Endothelial cell of hepatic sinusoid (primary cell): Measurements from ENCODE around the gene GDPD4.

ENCODE experiments used
- in situ Hi-C: cut with HindIII; loops from 2 replicates; pipeline ENCODE4 v1.10.0; 2017; ENCODE audit warnings: low sequenced_read_pairs

GDPD4 gene

DNA sequence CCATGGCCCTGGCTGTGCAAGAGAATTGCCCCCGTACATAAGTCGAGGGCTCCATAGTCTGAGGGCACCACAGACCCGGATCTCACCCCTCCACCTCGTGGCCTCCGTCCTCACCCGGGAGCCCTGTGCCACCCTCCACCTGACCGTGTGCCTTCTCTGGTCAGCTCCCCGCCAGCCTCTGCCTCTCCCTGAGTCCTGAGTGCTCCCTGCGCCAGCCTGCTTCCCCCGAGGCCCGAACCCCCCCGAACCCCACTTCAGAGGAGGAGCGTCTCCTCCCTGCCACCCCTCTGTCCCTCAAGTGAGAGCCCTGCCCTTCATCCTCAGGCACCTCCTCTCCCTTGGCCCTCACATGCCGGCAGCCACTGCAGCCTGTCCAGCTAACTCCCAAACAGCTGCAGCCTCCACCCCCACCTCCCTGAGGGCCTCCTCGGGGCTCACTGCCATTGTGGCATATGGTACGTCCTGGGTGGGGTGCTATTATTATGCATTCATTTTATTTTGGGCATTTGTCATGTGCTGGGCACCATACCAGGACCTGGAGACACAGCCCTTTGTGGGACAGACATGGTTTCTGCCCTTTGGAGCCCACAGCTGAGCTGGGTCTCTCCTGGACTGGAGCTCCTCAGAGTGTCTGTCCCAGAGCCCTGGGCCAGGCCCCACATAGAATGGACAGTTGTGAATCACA, 106.3 kb downstream of the GDPD4 start:
- in situ Hi-C loops: no loop called here

DNA sequence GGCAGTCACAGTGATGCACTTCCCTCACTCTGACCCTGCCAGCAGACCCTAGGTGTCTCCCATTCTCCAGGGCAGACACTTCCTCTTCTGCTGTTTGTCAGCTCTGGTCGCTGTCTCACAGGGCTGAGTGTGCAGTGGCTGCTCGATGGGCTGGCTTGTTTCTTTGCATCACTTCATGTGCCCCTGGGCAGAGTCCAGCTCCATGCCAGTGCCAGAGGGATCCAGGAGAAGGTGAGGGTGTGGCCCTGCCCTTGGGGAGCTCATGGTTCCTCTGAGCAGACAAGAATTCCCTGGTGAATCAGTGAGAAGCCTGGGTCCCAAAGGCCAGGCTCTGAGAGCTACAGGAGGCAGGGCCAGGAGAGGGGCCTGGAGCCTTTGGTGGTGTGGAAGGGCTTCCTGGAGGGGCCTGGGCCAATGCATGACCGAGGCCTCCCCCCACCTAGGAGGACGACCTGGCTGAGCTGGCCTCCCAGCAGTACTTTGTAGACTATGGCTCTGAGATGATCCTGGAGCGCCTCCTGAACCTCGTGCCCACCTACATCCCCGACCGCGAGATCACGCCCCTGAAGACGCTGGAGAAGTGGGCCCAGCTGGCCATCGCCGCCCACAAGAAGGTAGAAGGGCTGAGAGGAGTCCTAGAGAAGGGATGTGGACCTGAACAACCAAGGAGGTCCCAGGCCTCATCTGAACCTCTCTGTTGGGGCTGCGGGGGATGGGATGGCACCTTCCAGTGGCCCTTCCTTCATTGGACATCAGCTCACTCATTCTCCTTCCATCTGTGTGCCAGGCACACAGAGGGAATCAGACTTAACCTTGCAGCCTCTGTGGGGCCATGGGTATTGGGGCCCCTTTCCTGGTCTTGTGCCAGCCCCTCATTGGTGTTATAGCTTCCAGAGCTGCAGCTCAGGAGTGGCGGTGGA, 107.3 kb downstream of the GDPD4 start:
- in situ Hi-C loops: no loop called here

DNA sequence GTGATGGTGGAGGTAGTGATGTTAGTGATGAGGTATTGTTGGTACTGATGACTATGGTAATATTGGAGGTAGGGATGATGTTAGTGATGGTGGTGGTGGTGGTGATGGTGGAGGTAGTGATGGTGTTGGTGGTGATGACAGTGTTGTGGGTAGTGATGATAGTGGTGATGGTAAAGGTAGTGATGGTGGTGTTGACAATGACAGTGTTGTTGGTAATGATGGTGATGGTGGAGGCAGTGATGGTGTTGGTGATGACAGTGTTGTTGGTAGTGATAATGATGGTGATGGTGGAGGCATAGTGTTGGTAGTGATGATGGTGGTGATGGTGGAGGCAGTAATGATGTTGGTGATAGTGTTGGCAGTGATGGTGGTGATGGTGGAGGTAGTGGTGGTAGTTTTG, 108.3 kb downstream of the GDPD4 start:
- in situ Hi-C loops: no loop called here

DNA sequence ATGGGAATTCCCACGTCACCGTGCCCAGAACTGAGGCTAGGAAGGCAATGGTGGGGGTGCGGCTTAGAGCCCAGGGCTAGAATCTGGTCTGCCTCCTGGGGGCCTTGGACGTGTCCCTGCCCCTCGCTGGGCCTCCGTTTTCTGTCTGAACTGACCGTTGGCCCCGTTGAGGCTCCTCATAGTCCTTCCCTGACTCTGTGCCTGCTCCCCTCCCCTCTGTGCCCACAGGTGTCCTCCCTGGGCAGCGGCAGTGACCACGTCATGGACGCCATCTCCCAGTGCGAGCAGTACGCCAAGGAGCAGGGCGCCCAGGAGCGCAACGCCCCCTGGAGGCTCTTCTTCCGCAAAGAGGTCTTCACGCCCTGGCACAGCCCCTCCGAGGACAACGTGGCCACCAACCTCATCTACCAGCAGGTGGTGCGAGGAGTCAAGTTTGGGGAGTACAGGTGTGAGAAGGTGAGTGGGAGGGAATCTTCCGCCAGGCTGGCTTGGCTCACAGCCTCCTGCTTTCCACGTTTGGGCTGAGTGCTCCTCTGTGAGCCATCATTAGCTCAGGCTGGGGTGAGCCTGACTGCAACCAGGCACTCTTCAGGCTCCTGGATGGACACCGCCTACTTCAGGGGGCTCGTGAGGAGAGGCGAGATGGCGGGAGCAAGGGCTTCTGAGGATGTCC, 109.5 kb downstream of the GDPD4 start:
- in situ Hi-C loops: no loop called here

DNA sequence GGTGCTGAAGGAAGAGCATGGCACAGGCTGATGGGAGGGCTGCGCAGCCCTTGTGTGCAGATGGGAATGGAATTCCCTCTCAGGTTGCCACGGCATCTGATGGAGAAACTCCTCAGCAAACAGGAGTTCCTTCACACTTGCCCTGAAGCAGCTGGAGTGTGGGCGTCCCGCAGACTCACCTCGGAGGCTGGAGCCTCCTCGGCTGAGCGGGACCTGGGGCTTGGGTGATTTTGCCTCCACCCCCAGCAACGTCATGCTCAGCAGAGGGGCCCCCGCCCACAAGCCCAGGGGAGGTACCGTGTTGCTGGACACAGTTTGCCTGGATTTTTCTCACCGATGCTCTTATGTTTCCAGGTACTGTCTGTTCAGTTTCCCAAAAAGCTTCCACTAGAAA, 110.1 kb downstream of the GDPD4 start:
- in situ Hi-C loops: no loop called here

DNA sequence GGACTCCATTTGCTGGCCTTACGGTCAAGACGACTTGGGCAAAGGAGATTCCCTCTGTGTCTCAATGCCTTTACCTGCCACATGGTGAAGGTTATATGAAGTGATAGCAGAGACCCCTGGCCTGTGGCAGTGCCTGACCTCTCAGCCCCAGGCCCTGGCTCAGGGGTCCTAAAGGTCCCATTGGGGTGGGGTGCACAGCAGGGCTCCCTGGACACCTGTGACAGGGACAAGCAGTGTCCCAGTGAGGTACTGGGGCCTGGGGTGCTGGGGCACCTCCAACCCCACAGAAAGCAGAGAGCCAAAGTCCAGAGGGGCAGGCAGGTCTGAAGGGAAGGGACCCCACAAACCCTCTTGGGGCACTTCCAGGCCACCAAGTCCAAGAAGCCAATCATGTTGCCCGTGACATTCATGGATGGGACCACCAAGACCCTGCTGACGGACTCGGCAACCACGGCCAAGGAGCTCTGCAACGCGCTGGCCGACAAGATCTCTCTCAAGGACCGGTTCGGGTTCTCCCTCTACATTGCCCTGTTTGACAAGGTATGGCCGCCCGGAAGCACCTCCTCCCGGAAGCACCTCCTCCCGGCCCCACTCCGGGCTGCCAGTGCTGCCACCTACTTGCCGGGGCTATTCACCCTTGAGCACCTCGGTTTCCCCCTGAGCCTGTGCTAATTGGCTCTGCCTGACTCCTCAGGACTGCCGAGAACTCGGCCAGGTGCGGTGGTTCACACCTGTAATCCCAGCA, 111.0 kb downstream of the GDPD4 start:
- in situ Hi-C loops: no loop called here

DNA sequence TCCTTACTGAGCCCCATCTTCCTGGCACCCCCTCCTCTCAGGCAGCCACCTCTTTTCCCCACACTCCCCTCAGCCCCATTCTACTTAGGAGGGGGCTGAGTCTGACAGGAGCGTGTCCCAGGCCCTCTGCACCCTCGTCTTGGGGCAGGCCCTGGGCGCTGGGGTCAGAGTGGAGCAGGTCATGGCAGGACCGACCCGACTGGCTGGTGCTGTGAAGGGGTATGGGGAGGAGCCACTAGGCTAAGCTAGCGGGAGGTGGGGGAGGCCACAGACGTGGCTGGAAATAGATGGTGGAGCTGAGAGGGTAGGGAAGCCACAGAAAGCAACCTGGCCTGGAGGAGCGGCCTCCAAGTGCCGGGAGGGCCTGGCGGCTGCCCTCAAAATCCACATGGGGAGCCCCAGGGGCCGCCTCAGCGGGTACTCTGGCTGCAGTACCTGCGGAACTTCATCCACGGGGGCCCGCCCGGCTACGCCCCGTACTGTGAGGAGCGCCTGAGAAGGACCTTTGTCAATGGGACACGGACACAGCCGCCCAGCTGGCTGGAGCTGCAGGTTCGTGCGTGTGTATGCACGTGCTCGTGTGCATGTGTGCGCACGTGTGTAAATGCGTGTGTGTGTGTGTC, 111.8 kb downstream of the GDPD4 start:
- in situ Hi-C loops: no loop called here

DNA sequence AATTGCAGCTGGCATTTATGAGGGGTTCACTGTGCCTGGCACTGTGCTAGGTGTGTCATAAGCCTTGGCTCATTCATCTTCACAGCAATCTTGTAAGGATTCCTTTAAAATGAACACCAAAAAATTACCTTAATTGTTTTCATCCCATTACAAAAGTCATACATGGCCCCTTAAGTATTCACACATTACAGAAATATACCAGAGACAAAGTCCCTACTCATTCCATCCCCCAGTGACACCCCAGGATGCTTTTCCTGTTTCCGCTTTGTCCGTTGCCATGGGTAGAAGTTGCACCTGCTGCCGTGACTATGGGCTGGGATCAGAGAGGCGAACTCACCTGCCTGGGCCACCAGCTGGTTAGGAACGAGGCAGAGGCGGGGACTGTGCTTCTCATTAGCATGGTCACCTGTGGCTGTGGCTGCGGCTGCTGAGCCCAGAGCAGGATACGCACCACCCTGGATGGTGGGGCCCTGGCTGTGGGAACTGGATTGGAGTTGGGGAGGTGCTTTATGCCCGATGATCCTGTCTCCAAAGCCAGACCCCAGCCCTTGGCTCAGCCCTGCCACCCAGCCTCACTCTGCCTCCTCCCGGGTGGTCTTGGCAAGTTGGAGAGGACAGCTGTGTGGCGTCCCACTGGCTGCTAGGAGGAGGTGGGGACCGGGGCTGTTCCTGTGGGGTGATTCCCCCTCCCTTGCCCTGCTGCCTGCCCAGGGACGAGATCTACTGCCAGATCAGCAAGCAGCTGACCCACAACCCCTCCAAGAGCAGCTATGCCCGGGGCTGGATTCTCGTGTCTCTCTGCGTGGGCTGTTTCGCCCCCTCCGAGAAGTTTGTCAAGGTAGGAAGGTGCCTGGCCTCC, 112.6 kb downstream of the GDPD4 start:
- in situ Hi-C loops: no loop called here

DNA sequence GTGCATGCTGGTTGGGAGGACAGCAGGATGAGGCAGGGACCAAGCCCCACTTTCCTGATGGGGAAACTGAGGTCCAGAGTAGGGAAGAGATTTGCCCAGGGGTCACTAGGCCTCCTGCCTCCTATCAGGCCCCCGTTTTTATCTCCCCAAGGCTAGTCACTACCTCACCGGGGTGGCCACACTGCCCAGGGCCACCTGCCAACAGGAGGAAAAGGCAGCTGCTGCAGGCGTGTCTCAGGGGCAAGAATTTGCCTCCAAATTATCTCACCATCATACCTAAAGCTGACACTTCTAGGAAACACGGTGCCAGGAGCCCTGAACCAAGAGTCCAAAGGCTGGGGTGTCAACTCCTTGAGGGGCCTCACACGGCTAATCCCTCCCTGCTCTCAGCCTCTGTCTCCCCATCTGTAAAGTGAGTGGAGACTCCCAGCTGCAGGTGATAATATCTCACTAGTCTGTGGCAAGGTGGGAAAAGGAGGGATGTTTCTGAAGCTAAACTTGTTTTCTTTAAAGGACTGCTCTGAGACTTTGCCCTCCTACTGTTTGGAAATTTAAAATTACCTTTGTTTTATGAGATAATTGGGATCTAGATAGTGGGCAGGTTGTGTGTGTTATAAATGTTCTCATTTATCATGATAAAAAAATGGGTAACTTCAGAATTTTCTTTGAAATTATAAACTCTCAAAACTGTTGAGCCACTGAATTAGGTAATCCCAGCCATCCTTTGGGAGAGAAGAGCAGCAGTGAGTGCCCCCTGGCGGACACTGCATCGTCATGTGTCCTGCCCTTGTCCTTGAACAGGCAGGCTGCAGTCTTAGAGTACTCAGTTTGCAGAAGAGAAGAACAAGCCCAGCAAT, 113.5 kb downstream of the GDPD4 start:
- in situ Hi-C loops: no loop called here

DNA sequence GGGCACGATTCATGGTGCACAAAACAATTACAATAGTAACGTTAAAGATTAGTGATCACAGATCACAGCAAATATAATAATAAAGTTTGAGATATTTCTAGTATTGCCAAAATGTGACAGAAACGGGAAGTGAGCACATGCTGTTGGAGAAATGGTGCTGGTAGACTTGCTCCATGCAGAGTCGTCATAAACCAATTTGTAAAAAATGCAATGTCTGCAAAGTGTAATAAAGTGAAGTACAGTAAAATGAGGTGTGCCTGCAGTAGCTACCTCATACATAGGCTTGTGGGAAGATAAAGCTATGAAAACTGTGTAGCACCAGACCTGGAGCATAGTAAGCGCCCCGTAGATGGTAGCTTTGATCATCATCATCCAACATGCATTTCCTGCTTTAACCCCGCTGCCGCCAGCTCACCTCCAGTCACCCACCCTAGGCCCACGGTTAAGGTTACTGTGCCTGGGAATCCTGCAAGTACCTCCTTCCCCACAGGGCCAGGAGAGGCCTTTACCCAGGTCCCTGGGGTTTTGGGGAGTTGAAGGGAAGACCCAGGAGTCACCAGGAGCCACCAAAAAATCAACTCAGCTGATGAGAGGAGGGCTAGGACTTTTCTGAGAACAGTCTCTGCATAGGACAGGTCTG, 114.3 kb downstream of the GDPD4 start:
- in situ Hi-C loops: no loop called here

DNA sequence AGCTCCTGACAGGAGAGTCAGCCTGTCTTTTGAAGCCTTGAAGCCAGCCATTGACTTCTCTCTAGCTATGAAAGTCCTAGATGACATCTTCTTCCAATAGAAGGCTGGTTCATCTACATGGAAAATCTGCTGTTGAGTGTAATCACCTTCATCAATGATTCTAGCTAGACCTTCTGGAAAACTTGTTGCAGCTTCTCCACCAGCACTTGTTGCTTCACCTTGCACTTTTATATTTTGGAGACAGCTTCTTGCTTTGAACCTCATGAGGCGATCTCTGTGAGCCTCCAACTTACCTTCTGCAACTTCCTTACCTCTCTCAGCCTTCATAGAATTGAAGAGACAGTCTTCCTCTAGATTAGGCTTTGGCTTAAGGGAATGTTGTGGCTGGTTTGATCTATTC, 115.2 kb downstream of the GDPD4 start:
- in situ Hi-C loops: no loop called here

DNA sequence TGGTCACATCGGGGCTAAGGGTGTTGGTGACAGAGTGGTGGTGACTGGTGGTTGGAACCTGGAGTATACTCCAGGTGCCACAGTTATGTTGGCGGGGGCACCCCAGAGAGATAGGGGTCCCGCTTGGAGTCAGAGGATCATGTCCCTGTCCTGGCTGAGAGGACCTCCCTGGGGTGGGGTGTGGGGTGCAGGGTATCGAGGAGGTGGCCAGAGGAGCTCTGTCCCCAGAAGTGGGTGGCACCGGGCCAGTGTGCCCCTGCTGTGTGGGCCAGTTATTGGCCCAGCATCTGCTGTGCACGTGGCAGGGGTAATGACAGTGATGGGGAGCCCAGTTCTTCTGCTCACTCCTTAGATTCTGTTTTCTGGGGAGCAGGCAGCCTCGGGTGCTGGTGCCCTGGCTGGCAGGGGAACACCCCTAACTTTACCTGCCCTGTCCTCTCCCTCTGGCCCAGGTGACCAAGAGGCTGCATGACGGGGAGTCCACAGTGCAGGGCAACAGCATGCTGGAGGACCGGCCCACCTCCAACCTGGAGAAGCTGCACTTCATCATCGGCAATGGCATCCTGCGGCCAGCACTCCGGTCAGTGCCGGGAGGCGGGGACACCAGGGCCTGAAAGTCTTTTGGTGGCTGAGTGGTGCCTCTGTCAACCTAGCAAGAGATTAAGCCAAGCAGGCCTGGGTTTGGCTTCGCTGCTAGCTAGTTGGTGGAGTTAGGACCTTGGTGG, 117.2 kb downstream of the GDPD4 start:
- in situ Hi-C loops: no loop called here

DNA sequence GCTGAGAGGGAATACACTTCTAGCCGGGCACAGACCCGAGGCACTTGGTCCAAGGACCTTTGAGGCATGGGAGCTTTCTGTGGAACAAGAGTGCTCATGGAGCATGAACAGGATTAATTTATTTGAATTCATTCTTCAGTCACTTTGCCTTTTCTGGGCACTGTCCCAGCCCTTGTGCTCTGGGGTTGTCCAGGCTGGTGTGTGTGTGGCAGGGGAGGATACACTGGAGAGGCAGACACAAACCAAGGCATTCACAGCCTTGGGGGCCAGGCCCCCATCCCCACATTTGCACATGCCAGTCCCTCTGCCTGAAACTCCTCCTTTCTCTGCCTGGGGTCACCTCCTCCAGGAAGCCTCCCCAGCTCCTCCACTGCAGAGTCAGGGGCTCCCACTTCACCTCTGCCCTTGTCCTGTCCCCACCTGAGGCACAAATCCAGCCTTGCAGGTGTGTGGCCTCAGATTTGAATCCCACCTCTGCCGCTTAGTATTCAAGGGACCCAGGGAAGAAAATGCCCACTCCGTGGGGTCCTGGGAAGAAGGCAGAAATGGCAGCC, 118.0 kb downstream of the GDPD4 start:
- in situ Hi-C loops: no loop called here

DNA sequence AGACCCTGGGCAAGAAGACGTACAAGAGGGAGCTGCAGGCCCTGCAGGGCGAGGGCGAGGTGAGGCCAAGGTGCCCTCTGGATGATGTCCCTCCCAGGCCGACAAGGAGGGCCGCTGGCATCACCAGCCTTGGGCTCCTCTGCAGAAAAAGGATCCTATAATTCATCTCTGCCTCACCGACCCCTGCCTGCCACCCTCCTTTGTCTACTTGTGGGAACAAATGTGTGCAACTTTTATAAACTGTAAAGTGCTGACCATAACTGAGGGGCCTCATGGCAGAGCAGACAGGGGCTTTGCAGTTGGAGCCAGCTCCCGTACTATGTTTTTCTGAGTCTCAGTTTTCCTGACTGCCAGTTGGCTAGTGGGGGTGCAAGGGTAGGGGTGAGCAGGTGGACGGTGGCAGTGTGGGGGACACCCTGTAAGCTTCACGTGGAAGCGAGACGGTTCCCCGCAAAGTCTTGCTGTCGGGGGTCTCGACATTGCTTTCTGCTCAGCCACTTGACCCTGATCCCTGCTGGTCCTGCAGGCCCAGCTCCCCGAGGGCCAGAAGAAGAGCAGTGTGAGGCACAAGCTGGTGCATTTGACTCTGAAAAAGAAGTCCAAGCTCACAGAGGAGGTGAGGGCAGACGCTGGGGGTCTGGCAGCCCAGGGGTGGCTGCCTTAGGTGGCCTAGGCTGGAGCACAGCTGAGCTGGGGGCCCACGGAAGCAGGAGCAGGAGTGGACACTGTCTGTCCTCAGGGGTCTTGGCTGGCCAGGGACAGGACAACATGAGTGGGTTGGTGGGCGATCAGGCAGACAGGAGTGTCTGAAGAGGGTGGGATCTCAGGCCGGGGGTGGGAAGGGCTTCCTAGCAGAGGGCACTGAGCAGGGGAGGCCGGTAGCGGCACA, 118.7 kb downstream of the GDPD4 start:
- in situ Hi-C loops: no loop called here

DNA sequence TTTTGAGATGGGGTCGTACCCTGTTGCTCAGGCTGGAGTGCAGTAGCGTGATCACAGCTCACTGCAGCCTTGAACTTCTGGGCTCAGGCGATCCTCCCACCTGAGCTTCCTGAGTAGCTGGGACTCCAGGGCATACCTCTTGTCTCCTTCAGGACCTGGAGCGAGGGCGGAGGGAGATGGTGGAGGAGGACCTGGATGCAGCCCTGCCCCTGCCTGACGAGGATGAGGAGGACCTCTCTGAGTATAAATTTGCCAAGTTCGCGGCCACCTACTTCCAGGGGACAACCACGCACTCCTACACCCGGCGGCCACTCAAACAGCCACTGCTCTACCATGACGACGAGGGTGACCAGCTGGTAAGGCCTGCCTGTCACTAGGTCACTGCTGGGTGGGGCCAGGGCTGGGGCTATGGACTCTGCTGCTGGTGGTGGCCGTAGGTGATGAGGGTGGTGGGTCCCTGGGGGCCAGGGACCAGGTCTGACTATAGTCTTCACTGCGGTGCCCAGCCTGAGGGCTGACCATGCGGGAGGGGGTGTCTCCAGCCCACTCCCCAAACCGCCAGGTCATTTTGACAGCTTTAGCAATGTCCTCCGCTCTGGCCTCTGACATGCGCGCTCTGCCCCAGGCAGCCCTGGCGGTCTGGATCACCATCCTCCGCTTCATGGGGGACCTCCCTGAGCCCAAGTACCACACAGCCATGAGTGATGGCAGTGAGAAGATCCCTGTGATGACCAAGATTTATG, 119.5 kb downstream of the GDPD4 start:
- in situ Hi-C loops: no loop called here

DNA sequence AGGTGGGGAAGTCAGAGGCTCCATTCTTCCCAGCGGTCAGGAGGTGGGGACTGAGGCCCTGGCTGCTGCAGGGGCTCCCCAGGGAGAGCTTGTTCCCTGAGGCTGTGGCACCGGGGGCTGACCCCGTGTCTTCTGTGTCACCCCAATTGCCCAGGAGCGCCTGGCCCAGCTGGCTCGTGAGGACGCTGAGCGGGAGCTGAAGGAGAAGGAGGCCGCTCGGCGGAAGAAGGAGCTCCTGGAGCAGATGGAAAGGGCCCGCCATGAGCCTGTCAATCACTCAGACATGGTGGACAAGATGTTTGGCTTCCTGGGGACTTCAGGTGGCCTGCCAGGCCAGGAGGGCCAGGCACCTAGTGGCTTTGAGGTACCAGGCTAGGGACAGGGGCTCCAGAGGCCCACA, 120.3 kb downstream of the GDPD4 start:
- in situ Hi-C loops: no loop called here
